Activated T-helper 2 cell treated with anti-CD3 and anti-CD28 coated beads, Interferon-gamma antibody, Interleukin-2, Interleukin-4, amounts not matched to agents 10 μg/mL and 5 μg/mL and 100 μg/mL, durations not matched to agents 14 hours and 24 hours and 36 hours (primary cell): Measurements from ENCODE around the gene SLC6A20. TPM values are rescaled to one million over a fixed set of nuclear protein-coding genes. Genes with fewer than 3 reads are reported as not detected.
A peak's percentile ranks its signal among the peaks of the same experiment; 100 is the strongest.

Source experiments
- DNase-seq: peaks from one replicate; pipeline ENCODE4 v3.0.0; 2021; ENCODE audit warnings: low spot score
- H3K27ac Mint-ChIP-seq: one replicate; pipeline ENCODE4 v1.8.0; 2021; ENCODE audit warnings: mixed read lengths
- H3K27me3 Mint-ChIP-seq: one replicate; pipeline ENCODE4 v1.8.0; 2021; ENCODE audit warnings: low read depth, mixed read lengths
- H3K36me3 Mint-ChIP-seq: one replicate; pipeline ENCODE4 v1.8.0; 2021; ENCODE audit warnings: low read depth, mixed read lengths
- H3K4me1 Mint-ChIP-seq: one replicate; pipeline ENCODE4 v1.8.0; 2021; ENCODE audit warnings: low read depth, mixed read lengths
- H3K4me3 Mint-ChIP-seq: one replicate; pipeline ENCODE4 v1.8.0; 2021; ENCODE audit warnings: low read depth, mild to moderate bottlenecking, moderate library complexity, mixed read lengths
- H3K9me3 Mint-ChIP-seq: one replicate; pipeline ENCODE4 v1.8.0; 2021; ENCODE audit warnings: mixed read lengths
- intact Hi-C: fragments of 100-400 bp; cut with micrococcal nuclease; formaldehyde crosslinking; loops from one replicate; pipeline ENCODE4 v1.15.1; 2023
- total RNA-seq: library from RNA; stranded (reverse); gene quantifications from 2 replicates; pipeline ENCODE4 v1.2.3, GENCODE V29; 2022

The SLC6A20 gene
- total RNA-seq, 1 donor from 2014 or later = not detected

DNA sequence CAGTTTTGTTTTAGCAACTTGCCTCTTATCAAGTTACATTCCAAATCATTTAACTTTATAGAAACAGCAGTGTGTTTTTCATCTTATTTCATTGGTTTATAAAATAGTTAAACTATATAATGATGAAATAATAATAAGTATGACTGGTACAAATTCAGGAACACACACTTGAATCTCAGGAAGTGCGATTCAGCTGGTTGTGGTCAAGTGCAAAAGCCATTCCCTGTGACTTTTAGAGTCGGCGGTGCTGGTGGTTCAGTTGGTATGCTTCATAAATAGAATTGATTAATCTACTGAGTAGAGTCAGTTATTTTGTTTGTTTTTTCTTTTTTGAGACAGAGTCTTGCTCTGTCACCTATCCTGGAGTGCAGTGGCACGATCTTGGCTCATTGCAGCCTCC is 84.4 kb downstream of the SLC6A20 start:
- Mint-ChIP-seq H3K36me3 (peaks cover 66% of the 10 kb centered on the region), H3K27me3 (no peaks in the 10 kb centered on the region), H3K9me3 (no peaks in the 10 kb centered on the region), H3K27ac (no peak overlapping the region), H3K4me3 (no peak overlapping the region), H3K4me1 (peaks cover 22% of the 10 kb centered on the region)
- DNase-seq = no peak
- intact Hi-C loops = no loop called here

DNA sequence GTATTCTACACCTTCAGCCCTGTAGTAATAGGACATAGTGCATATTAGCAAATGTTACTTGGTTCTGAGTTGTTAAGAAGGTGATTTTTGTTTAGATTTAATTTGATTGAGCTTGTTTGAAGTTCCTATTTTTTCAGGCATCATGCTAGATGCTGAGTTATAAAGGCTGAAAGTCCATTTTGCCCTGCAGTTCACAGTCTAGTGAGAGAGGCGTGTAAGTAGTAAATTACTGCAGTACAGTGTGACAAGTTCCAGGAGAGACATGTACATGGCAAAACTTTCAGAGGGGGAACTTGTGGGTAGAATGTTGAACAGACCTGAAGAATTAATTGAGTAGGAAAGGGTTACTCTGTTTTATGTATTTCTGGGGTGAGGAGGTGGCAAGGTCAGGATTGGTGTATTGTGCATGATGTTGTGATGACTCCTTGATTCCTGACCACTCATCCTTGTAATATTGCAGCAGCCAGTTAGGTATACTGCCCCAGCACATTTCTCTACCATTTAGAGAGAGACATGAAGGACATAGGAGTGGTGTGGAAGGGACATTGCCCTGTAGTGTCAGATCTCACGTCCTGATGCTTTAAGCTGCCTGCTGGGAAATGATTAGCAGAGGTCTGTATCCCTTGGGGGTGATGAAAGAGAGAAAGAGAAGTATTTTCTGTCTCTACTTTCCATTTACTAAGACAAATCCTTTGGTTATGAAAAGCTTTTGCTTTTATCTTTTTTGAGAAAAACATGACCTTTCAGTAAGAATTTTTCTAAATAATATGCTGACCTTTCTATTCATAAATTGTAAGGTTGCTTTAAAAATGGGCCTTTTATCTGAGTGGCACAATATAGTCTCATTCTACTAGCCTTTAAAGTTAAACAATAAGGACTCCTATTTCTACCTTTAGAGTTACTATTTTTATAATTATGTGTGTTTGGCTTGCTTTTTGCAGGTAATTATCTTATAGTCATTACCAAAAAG is 90.2 kb downstream of the SLC6A20 start:
- Mint-ChIP-seq H3K4me1 (peaks cover 29% of the 10 kb centered on the region), H3K27ac (peak overlapping the region; percentile 48), H3K36me3 (peaks cover 66% of the 10 kb centered on the region), H3K9me3 (no peaks in the 10 kb centered on the region), H3K4me3 (no peak overlapping the region), H3K27me3 (no peaks in the 10 kb centered on the region)
- intact Hi-C loops = no loop called here
- DNase-seq = no peak

Other genes starting within 250 kb of the SLC6A20 start
- gene LIMD1, start 201.8 kb downstream of the SLC6A20 start, total RNA-seq = 42.3 and 43.2 TPM in 2 replicates
- gene SACM1L, start 107.1 kb downstream of the SLC6A20 start, total RNA-seq = 105 and 107 TPM in 2 replicates
- gene LZTFL1, start 45.6 kb upstream of the SLC6A20 start, total RNA-seq = 3.2 and 4.6 TPM in 2 replicates
- gene CCR9, start 90.0 kb upstream of the SLC6A20 start, total RNA-seq = not detected in 2 replicates
- 9.3 and 10.7 TPM in 2 replicates for gene CXCR6, start 146.9 kb upstream of the SLC6A20 start, total RNA-seq
- gene FYCO1, start 199.3 kb upstream of the SLC6A20 start, total RNA-seq = 19.6 and 20.2 TPM in 2 replicates
- gene XCR1, start 230.9 kb upstream of the SLC6A20 start, total RNA-seq = 0.05 and 0.07 TPM in 2 replicates